Hepatocyte (in vitro differentiated cells): Measurements from ENCODE around the gene KRTAP10-7. TPM values are rescaled to one million over a fixed set of nuclear protein-coding genes. Genes with fewer than 3 reads are reported as not detected.

Experiments
- DNase-seq: peaks from one replicate; pipeline ENCODE4 v3.0.0-alpha.2; 2016; ENCODE audit warnings: low spot score
- H2AFZ ChIP-seq: fragments of 200-600 bp; sonication (generic); 2 replicates; pipeline ENCODE4 v1.6.0; 2016; ENCODE audit warnings: antibody characterized with exemption, mild to moderate bottlenecking
- H3K27ac ChIP-seq: fragments of 200-600 bp; sonication (generic); 2 replicates; pipeline ENCODE4 v1.5.1; 2016; ENCODE audit warnings: mild to moderate bottlenecking
- H3K27me3 ChIP-seq: fragments of 200-600 bp; sonication (generic); 2 replicates; pipeline ENCODE4 v1.6.1; 2016
- H3K36me3 ChIP-seq: fragments of 200-600 bp; sonication (generic); replicated peaks from 2 replicates; pipeline ENCODE4 v1.5.1; 2016; ENCODE audit warnings: low read depth; ENCODE audit not compliant: insufficient read depth
- H3K4me1 ChIP-seq: fragments of 200-600 bp; sonication (generic); 2 replicates; pipeline ENCODE4 v1.5.1; 2016; ENCODE audit warnings: mild to moderate bottlenecking, moderate library complexity; ENCODE audit not compliant: insufficient read depth
- H3K4me2 ChIP-seq: fragments of 200-600 bp; sonication (generic); 2 replicates; pipeline ENCODE4 v1.6.0; 2016
- H3K4me3 ChIP-seq: fragments of 200-600 bp; sonication (generic); 2 replicates; pipeline ENCODE4 v1.5.1; 2016; ENCODE audit warnings: mild to moderate bottlenecking
- H3K79me2 ChIP-seq: fragments of 200-600 bp; sonication (generic); 2 replicates; pipeline ENCODE4 v1.6.0; 2017; ENCODE audit warnings: mild to moderate bottlenecking
- H3K9me2 ChIP-seq: fragments of 200-600 bp; sonication (generic); replicated peaks from 2 replicates; pipeline ENCODE4 v1.6.0; 2017; ENCODE audit warnings: mild to moderate bottlenecking; ENCODE audit not compliant: insufficient read depth
- H3K9me3 ChIP-seq: fragments of 200-600 bp; sonication (generic); 2 replicates; pipeline ENCODE4 v1.5.1; 2016; ENCODE audit warnings: low read depth, mild to moderate bottlenecking
- H4K20me1 ChIP-seq: fragments of 200-600 bp; sonication (generic); 2 replicates; pipeline ENCODE4 v1.6.0; 2016; ENCODE audit warnings: mild to moderate bottlenecking; ENCODE audit not compliant: insufficient read depth, poor library complexity, severe bottlenecking
- EZH2 ChIP-seq: fragments of 200-600 bp; sonication (generic); IDR thresholded peaks from 2 replicates; pipeline ENCODE4 v1.6.1; 2016; ENCODE audit warnings: antibody characterized with exemption, mild to moderate bottlenecking, borderline replicate concordance
- EZH2phosphoT487 ChIP-seq: fragments of 200-600 bp; sonication (generic); IDR thresholded peaks from one replicate; pipeline ENCODE4 v1.6.1; 2018; ENCODE audit warnings: antibody characterized with exemption, mild to moderate bottlenecking, low read depth, moderate library complexity; ENCODE audit not compliant: unreplicated experiment, severe bottlenecking
- WGBS: methylation state at CpG from one replicate; pipeline ENCODE4 v1.1.6; 2016; ENCODE audit warnings: low lambda C conversion rate; ENCODE audit errors: missing lambda C conversion rate; 5-methylcytosine and 5-hydroxymethylcytosine counted together
- polyA plus RNA-seq: library from polyadenylated mRNA; unstranded; fragments of >200 nt; fragmentation: Nextera tagmentation; extraction: Ambion mirVana; gene quantifications from 2 replicates; pipeline ENCODE4 v1.2.1, GENCODE V29; 2016
- total RNA-seq: library from RNA; depleted of rRNA; stranded (reverse); fragments of >200 nt; gene quantifications from 2 replicates; pipeline ENCODE4 v1.2.3, GENCODE V29; 2014
- TF ChIP-seq, protein P1 (sequence below): fragments of 200-600 bp; sonication (generic); IDR thresholded peaks from 2 replicates; pipeline ENCODE4 v1.5.1; 2016; ENCODE audit warnings: antibody characterized with exemption, mild to moderate bottlenecking; ENCODE audit not compliant: poor library complexity

The KRTAP10-7 gene
- total and polyA plus RNA-seq, 2 experiments from 2014 or later: not detected

DNA sequence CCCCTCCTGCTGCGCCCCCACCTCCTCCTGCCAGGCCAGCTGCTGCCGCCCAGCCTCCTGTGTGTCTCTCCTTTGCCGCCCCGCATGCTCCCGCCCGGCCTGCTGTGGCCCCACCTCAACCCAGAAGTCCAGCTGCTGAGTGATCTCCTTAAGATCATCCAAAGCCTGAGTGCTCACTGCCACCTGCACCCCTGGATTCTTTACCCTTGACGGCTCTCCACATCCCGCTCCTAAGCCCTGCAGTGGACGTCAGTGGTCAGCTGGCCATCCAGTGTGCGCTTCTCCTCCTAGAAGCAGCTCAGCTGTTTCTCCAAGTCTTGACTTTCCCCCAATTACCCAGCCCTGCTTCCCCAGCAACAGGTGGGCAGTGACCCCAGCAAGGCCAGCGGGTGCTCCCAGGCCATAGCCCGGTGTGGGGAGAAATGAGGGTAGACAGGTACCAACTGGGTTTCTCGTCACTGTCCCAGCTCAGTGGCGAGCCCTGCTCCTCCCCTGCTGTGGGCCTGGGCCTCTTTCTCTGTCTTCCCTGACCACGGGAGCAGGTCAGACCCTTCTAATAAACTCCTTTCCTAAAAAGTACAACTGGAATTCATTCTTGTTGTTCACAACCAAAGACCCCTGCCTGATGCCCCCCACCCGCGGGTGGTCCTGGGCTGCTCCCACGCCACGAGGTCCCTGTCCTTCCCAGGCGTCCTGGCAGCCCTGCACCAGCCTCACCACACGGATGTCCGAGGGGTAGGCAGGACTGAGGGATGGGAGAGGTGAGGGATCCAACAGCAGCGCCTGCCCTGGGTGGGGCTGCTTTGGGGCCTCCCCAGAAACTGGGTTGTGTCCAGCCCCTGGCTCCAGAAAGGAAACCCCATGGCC lies 1.4 kb downstream of the KRTAP10-7 start:
- no peaks in the 10 kb centered on the region for H4K20me1 ChIP-seq
- DNase-seq: no peak
- H3K79me2 ChIP-seq: no peaks in the 10 kb centered on the region
- no peaks in the 10 kb centered on the region for H3K4me1 ChIP-seq
- H2AFZ ChIP-seq: no peak overlapping the region
- H3K4me2 ChIP-seq: no peak overlapping the region
- no peak overlapping the region for H3K27ac ChIP-seq
- TF ChIP-seq EZH2 (no peak), EZH2phosphoT487 (no peak)
- TF ChIP-seq, protein P1, sequence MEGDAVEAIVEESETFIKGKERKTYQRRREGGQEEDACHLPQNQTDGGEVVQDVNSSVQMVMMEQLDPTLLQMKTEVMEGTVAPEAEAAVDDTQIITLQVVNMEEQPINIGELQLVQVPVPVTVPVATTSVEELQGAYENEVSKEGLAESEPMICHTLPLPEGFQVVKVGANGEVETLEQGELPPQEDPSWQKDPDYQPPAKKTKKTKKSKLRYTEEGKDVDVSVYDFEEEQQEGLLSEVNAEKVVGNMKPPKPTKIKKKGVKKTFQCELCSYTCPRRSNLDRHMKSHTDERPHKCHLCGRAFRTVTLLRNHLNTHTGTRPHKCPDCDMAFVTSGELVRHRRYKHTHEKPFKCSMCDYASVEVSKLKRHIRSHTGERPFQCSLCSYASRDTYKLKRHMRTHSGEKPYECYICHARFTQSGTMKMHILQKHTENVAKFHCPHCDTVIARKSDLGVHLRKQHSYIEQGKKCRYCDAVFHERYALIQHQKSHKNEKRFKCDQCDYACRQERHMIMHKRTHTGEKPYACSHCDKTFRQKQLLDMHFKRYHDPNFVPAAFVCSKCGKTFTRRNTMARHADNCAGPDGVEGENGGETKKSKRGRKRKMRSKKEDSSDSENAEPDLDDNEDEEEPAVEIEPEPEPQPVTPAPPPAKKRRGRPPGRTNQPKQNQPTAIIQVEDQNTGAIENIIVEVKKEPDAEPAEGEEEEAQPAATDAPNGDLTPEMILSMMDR: no peak
- 92% methylated on average over 18 of the region's 23 CpGs for WGBS
- H3K27me3 ChIP-seq: no peaks in the 10 kb centered on the region
- no peak overlapping the region for H3K4me3 ChIP-seq
- no peaks in the 10 kb centered on the region for H3K9me2 ChIP-seq
- no peaks in the 10 kb centered on the region for H3K9me3 ChIP-seq
- no peaks in the 10 kb centered on the region for H3K36me3 ChIP-seq

DNA sequence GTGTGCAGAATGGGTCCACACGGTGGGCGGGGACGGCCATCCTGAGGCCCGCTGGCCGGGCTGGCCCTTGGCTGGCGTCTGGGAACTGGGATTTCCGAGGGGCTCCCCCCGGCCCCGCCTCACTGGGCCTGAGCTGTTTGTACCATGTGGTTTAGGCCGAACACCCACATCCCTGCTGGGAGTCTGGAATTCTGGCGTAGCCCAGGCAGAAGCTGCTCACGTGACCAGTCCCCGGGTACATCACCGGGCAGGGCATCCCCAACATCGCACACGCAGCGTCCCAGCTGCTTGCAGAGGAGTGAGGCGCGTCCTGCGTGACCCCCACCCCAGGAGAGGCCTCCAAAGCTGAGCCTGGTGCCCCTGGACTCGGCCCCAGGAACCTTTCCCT lies 2.1 kb downstream of the KRTAP10-7 start:
- Histone ChIP-seq H3K27me3 (no peaks in the 10 kb centered on the region), H2AFZ (no peak overlapping the region), H3K9me2 (no peaks in the 10 kb centered on the region), H3K79me2 (no peaks in the 10 kb centered on the region), H3K9me3 (no peaks in the 10 kb centered on the region), H4K20me1 (no peaks in the 10 kb centered on the region), H3K4me3 (no peak overlapping the region), H3K4me1 (no peaks in the 10 kb centered on the region), H3K27ac (no peak overlapping the region), H3K36me3 (no peaks in the 10 kb centered on the region), H3K4me2 (no peak overlapping the region)
- 91% methylated on average over 19 of the region's 21 CpGs for WGBS
- TF ChIP-seq EZH2phosphoT487 (no peak), EZH2 (no peak)
- TF ChIP-seq, protein P1: no peak
- no peak for DNase-seq

DNA sequence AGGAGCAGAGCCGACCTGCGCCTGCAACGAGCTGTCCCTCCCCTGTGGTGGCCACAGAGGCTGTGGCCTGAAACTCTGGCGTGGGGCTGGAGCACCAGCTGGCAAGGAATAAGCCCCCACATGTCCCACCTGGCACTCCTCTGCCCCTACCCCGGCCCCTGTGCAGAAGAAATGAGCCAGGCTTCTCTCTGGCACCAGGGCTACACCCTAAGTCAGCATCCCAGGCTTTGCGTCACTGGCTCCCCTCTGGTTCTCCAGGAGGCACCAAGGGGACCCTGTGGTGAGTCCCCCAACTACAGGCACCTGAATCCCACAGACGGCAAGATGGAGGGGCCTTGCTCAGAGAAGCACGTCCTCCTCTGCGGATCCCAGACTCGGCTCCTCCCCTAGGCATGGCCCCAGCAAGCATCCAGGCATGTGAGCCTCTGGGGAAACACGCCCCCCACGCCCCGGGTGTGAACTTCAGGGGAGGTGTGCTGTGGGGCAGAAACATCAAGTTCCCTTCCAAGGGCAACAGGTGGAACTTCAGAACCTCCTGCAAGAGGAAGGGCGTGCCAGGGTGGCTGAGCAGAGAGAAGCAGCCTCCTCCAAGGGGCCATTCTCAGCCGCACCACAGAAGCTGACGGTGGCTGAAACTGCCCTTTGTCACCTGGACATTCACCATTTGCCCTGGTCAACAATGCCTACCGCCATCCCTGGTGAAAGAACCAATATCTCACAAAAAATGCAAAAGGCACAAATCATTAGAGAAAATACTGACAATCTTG lies 2.9 kb downstream of the KRTAP10-7 start:
- DNase-seq: no peak
- no peak overlapping the region for H3K4me3 ChIP-seq
- no peak overlapping the region for H3K4me2 ChIP-seq
- no peaks in the 10 kb centered on the region for H3K36me3 ChIP-seq
- H3K27ac ChIP-seq: no peak overlapping the region
- no peaks in the 10 kb centered on the region for H3K79me2 ChIP-seq
- no peaks in the 10 kb centered on the region for H3K27me3 ChIP-seq
- no peak overlapping the region for H2AFZ ChIP-seq
- WGBS: 64% methylated on average over 17 of the region's 17 CpGs
- H3K9me3 ChIP-seq: no peaks in the 10 kb centered on the region
- TF ChIP-seq, protein P1: no peak
- TF ChIP-seq EZH2: no peak
- no peak for TF ChIP-seq EZH2phosphoT487
- H4K20me1 ChIP-seq: no peaks in the 10 kb centered on the region
- H3K9me2 ChIP-seq: no peaks in the 10 kb centered on the region
- no peaks in the 10 kb centered on the region for H3K4me1 ChIP-seq
